ENCODE data around the gene GSTM3. TPM values are rescaled to one million over a fixed set of nuclear protein-coding genes. Genes with fewer than 3 reads are reported as not detected.

Gene GSTM3
- total and polyA plus RNA-seq, 7 experiments from 2014 or later: 1.9 to 130 (median 11.9) TPM

DNA sequence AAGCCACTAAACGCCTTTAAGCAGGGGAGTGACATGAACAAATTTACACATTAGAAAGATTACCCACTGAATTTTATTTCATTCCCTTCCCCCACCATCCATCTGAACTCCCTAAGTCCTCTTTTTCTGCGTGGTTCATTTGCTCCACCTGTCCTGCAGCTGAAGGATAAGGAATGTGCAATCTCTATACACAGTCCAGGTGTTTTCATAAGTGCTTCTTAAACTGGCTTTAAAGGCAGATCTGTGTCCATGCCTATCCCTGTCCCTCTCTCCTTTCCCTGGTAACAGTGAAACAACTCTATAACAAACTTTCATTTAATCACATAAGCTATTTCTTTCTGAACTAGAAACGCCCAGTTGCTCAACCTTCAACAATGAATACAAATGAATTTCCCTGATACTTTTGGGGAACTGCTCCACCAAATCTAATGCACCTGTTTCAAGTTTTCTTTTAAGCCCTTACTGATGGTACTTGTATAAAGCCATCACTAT lies 8.4 kb downstream of the GSTM3 start:
- H3K9me3 Mint-ChIP-seq: no peaks in the 10 kb centered on the region
- H3K27ac ChIP-seq (ENCODE audit: low read depth, low read length): no peak overlapping the region
- no peaks in the 10 kb centered on the region for H3K4me1 Mint-ChIP-seq
- H3K36me3 ChIP-seq (ENCODE audit: control insufficient read depth in 2 of 3, insufficient read depth in 3 of 3, low read length in 3 of 3): peaks cover 0 to 9% (median 0%) of the 10 kb centered on the region in 3 experiments
- H3K27ac Mint-ChIP-seq: no peak overlapping the region
- no peaks in the 10 kb centered on the region for H3K9me3 ChIP-seq (ENCODE audit: control insufficient read depth in 2 of 3, low read length in 3 of 3)
- H3K4me3 ChIP-seq (ENCODE audit: low read length): no peak overlapping the region
- peaks cover 0 to 36% (median 0%) of the 10 kb centered on the region in 5 donors for H3K27me3 Mint-ChIP-seq
- CTCF ChIA-PET: no interaction called here
- no peak overlapping the region for H3K4me3 Mint-ChIP-seq
- H3K27me3 ChIP-seq (ENCODE audit: control insufficient read depth in 2 of 2, insufficient read depth in 2 of 2, low read length in 2 of 2): peaks cover 0 to 3% of the 10 kb centered on the region in 2 donors
- H3K36me3 Mint-ChIP-seq: peaks cover 0 to 12% (median 3%) of the 10 kb centered on the region in 5 donors
- ATAC-seq: no peak
- intact Hi-C loops (cut with micrococcal nuclease): no loop called here
- no peaks in the 10 kb centered on the region for H3K4me1 ChIP-seq (ENCODE audit: control insufficient read depth in 2 of 2, insufficient read depth in 2 of 2, low read length in 2 of 2)
- DNase-seq: no peak
- POLR2A ChIA-PET: no interaction called here

DNA sequence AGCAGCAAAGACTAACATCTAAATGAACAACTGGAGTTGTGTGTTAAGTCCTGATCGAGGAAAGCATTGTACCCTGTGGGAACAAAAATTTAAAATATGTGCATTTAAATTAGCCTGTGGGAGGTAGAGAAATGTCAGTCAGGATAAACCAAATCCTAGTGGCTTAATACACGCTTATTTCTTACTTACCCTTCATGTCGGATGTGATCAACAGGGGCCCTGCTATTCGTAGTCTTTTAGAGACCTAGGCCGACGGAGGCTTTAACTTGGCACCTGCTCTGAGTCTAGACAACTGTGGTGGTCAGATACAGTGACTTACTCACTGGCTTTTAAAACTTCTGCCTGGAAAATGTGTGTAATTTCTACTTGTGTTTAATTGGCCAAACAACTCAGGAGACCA lies 10.2 kb downstream of the GSTM3 start:
- Histone ChIP-seq H3K27me3 (ENCODE audit: control insufficient read depth in 2 of 2, insufficient read depth in 2 of 2, low read length in 2 of 2) (peaks cover 0 to 3% of the 10 kb centered on the region in 2 donors), H3K4me3 (ENCODE audit: low read length) (no peak overlapping the region), H3K27ac (ENCODE audit: low read depth, low read length) (no peak overlapping the region), H3K36me3 (ENCODE audit: control insufficient read depth in 2 of 3, insufficient read depth in 3 of 3, low read length in 3 of 3) (no peaks in the 10 kb centered on the region), H3K9me3 (ENCODE audit: control insufficient read depth in 2 of 3, low read length in 3 of 3) (no peaks in the 10 kb centered on the region), H3K4me1 (ENCODE audit: control insufficient read depth in 2 of 2, insufficient read depth in 2 of 2, low read length in 2 of 2) (no peaks in the 10 kb centered on the region)
- Mint-ChIP-seq H3K27me3 (peaks cover 0 to 40% (median 0%) of the 10 kb centered on the region in 5 donors), H3K36me3 (peaks cover 0 to 12% (median 0%) of the 10 kb centered on the region in 5 donors), H3K4me1 (no peaks in the 10 kb centered on the region), H3K4me3 (no peak overlapping the region), H3K27ac (no peak overlapping the region), H3K9me3 (no peaks in the 10 kb centered on the region)
- POLR2A ChIA-PET: no interaction called here
- intact Hi-C loops (cut with micrococcal nuclease): no loop called here
- DNase-seq: no peak
- ATAC-seq: no peak
- CTCF ChIA-PET: no interaction called here

DNA sequence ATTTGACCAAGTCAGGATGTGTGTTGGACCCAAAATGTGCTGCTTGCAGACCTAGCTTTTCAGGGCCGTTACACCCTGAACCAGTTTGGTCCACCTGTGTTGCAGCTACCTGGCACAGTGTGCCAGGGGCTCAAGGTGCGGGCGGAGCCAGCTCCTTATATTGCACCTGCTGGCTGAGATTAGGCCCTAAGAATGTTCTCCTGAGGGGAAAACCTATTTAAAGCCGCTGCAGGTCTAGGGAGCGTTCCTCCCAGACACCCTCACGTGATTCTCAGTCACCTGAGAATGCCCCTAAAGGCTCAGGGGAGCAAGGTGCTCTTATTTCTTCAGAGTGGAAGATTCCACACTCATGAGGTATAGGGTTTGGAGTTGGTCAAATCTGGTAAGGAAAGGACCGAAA lies 12.0 kb downstream of the GSTM3 start:
- no peaks in the 10 kb centered on the region for H3K36me3 ChIP-seq (ENCODE audit: control insufficient read depth in 2 of 3, insufficient read depth in 3 of 3, low read length in 3 of 3)
- ChIA-PET POLR2A (no interaction called here), CTCF (no interaction called here)
- no peaks in the 10 kb centered on the region for H3K4me1 Mint-ChIP-seq
- peaks cover 0 to 41% (median 0%) of the 10 kb centered on the region in 5 donors for H3K27me3 Mint-ChIP-seq
- ATAC-seq (no peak), DNase-seq (no peak)
- H3K4me1 ChIP-seq (ENCODE audit: control insufficient read depth in 2 of 2, insufficient read depth in 2 of 2, low read length in 2 of 2): no peaks in the 10 kb centered on the region
- H3K4me3 Mint-ChIP-seq: no peak overlapping the region
- H3K36me3 Mint-ChIP-seq: peaks cover 0 to 4% (median 0%) of the 10 kb centered on the region in 5 donors
- H3K4me3 ChIP-seq (ENCODE audit: low read length): no peak overlapping the region
- H3K27ac ChIP-seq (ENCODE audit: low read depth, low read length): no peak overlapping the region
- intact Hi-C loops (cut with micrococcal nuclease): no loop called here
- peaks cover 0 to 3% of the 10 kb centered on the region in 2 donors for H3K27me3 ChIP-seq (ENCODE audit: control insufficient read depth in 2 of 2, insufficient read depth in 2 of 2, low read length in 2 of 2)
- H3K27ac Mint-ChIP-seq: no peak overlapping the region
- no peaks in the 10 kb centered on the region for H3K9me3 Mint-ChIP-seq
- no peaks in the 10 kb centered on the region for H3K9me3 ChIP-seq (ENCODE audit: control insufficient read depth in 2 of 3, low read length in 3 of 3)

DNA sequence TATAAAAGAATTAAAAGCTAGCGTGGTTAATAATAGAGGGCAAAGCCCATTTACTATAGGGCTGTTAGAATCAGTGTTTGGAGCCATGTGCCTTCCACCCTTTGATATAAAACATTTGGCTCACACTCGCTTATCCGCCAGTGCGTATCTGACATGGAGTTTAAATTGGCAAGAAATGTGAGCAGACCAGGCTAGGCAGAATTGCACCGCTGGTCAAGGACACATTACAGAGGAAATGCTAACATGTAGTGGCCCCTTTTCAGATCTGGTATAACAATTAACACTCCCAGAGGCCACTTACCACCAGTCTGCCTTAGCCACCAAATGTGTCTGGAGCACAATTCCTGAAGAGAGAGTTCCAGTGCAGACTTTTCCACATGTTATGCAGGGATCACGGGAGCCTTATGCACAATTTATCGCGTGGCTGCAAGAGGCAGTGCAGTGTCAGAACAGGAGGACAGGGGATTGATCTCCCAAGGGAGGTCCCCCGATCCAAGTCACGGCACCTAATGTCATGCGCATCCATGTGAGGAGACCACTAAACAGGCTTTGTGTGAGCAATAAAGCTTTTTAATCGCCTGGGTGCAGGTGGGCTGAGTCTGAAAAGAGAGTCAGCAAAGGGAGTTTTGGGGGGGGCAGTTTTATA lies 14.0 kb downstream of the GSTM3 start:
- ATAC-seq (no peak), DNase-seq (no peak)
- no peak overlapping the region for H3K27ac Mint-ChIP-seq
- Histone ChIP-seq H3K27me3 (ENCODE audit: control insufficient read depth in 2 of 2, insufficient read depth in 2 of 2, low read length in 2 of 2) (peaks cover 0 to 3% of the 10 kb centered on the region in 2 donors), H3K4me3 (ENCODE audit: low read length) (no peak overlapping the region), H3K4me1 (ENCODE audit: control insufficient read depth in 2 of 2, insufficient read depth in 2 of 2, low read length in 2 of 2) (no peaks in the 10 kb centered on the region), H3K27ac (ENCODE audit: low read depth, low read length) (no peak overlapping the region), H3K9me3 (ENCODE audit: control insufficient read depth in 2 of 3, low read length in 3 of 3) (no peaks in the 10 kb centered on the region), H3K36me3 (ENCODE audit: control insufficient read depth in 2 of 3, insufficient read depth in 3 of 3, low read length in 3 of 3) (no peaks in the 10 kb centered on the region)
- H3K36me3 Mint-ChIP-seq: no peaks in the 10 kb centered on the region
- peak overlapping the region in 1 of 10 donors; percentile 8 for H3K4me3 Mint-ChIP-seq
- CTCF ChIA-PET: no interaction called here
- POLR2A ChIA-PET: no interaction called here
- H3K9me3 Mint-ChIP-seq: no peaks in the 10 kb centered on the region
- H3K27me3 Mint-ChIP-seq: peaks cover 0 to 37% (median 0%) of the 10 kb centered on the region in 5 donors
- intact Hi-C loops (cut with micrococcal nuclease): no loop called here
- no peaks in the 10 kb centered on the region for H3K4me1 Mint-ChIP-seq

DNA sequence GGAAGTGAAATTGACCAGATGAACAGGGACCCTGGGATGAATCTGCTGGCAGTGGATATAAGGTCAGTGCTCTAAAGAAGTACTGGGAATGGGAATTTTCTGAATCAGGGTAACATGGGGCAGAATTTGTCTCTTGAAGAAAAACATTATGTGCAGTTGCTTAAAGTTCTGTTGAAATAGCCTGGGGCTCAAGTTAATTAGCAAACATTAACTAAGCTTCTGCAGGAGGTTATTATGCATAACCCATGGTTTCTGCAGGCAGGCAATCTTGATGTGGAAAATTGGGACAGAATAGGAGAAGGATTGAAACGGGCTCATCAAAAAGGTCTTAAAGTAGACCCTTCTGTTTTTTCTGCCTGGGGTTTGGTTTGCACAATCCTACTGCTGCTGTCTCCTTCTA lies 14.8 kb downstream of the GSTM3 start:
- POLR2A ChIA-PET: no interaction called here
- Histone ChIP-seq H3K36me3 (ENCODE audit: control insufficient read depth in 2 of 3, insufficient read depth in 3 of 3, low read length in 3 of 3) (no peaks in the 10 kb centered on the region), H3K27ac (ENCODE audit: low read depth, low read length) (no peak overlapping the region), H3K4me3 (ENCODE audit: low read length) (no peak overlapping the region), H3K9me3 (ENCODE audit: control insufficient read depth in 2 of 3, low read length in 3 of 3) (no peaks in the 10 kb centered on the region), H3K27me3 (ENCODE audit: control insufficient read depth in 2 of 2, insufficient read depth in 2 of 2, low read length in 2 of 2) (peaks cover 0 to 3% of the 10 kb centered on the region in 2 donors), H3K4me1 (ENCODE audit: control insufficient read depth in 2 of 2, insufficient read depth in 2 of 2, low read length in 2 of 2) (no peaks in the 10 kb centered on the region)
- H3K4me3 Mint-ChIP-seq: no peak overlapping the region
- DNase-seq: no peak
- intact Hi-C loops (cut with micrococcal nuclease): no loop called here
- H3K27me3 Mint-ChIP-seq: peaks cover 0 to 35% (median 0%) of the 10 kb centered on the region in 5 donors
- H3K27ac Mint-ChIP-seq: no peak overlapping the region
- H3K9me3 Mint-ChIP-seq: no peaks in the 10 kb centered on the region
- H3K36me3 Mint-ChIP-seq: no peaks in the 10 kb centered on the region
- CTCF ChIA-PET: no interaction called here
- H3K4me1 Mint-ChIP-seq: no peaks in the 10 kb centered on the region
- no peak for ATAC-seq

DNA sequence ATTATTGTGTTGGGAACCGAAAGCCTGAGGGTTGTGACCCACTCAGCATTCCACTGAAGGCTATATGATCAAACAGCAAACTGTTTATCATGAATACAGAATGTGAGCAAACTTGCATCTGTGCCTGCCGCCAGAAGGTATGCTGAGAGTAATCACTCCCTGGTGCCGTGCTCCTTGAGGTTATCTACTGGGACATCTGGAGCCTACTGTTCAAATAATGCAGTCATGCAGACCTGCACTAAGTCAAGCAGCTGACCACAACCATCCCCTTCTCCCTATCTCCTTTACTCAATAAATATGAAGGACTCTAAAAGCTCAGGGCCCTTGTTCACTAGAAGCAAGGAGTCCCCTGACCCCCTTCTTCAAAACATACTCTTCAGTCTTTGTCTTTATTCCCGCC lies 15.3 kb downstream of the GSTM3 start:
- no peaks in the 10 kb centered on the region for H3K4me1 Mint-ChIP-seq
- no peaks in the 10 kb centered on the region for H3K9me3 Mint-ChIP-seq
- H3K4me3 Mint-ChIP-seq: no peak overlapping the region
- H3K9me3 ChIP-seq (ENCODE audit: control insufficient read depth in 2 of 3, low read length in 3 of 3): no peaks in the 10 kb centered on the region
- H3K4me1 ChIP-seq (ENCODE audit: control insufficient read depth in 2 of 2, insufficient read depth in 2 of 2, low read length in 2 of 2): no peaks in the 10 kb centered on the region
- no peaks in the 10 kb centered on the region for H3K36me3 ChIP-seq (ENCODE audit: control insufficient read depth in 2 of 3, insufficient read depth in 3 of 3, low read length in 3 of 3)
- intact Hi-C loops (cut with micrococcal nuclease): no loop called here
- no peaks in the 10 kb centered on the region for H3K36me3 Mint-ChIP-seq
- ATAC-seq (no peak), DNase-seq (no peak)
- CTCF ChIA-PET: no interaction called here
- no peak overlapping the region for H3K4me3 ChIP-seq (ENCODE audit: low read length)
- H3K27ac ChIP-seq (ENCODE audit: low read depth, low read length): no peak overlapping the region
- no peak overlapping the region for H3K27ac Mint-ChIP-seq
- peaks cover 0 to 33% (median 0%) of the 10 kb centered on the region in 5 donors for H3K27me3 Mint-ChIP-seq
- POLR2A ChIA-PET: no interaction called here
- peaks cover 0 to 3% of the 10 kb centered on the region in 2 donors for H3K27me3 ChIP-seq (ENCODE audit: control insufficient read depth in 2 of 2, insufficient read depth in 2 of 2, low read length in 2 of 2)

DNA sequence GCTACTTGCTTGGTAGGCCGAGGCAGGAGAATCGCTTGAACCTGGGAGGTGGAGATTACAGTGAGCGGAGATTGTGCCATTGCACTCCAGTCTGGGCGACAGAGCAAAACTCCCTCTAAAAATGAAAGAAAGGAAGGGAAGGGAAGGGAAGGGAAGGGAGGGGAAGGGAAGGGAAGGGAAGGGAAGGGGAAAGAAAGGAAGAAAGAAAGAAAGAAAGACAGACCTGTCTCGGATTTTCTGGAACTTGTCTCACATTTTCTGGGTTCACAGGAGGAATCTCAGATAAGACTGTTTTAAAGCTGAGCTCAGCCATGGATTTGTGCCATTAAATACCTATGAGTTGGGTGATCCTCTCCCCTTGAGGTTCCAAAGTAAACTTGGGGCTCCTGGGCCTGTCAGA lies 15.9 kb downstream of the GSTM3 start:
- ChIA-PET POLR2A (no interaction called here), CTCF (no interaction called here)
- H3K4me1 Mint-ChIP-seq: no peaks in the 10 kb centered on the region
- Histone ChIP-seq H3K36me3 (ENCODE audit: control insufficient read depth in 2 of 3, insufficient read depth in 3 of 3, low read length in 3 of 3) (no peaks in the 10 kb centered on the region), H3K4me3 (ENCODE audit: low read length) (no peak overlapping the region), H3K9me3 (ENCODE audit: control insufficient read depth in 2 of 3, low read length in 3 of 3) (no peaks in the 10 kb centered on the region), H3K27ac (ENCODE audit: low read depth, low read length) (no peak overlapping the region), H3K4me1 (ENCODE audit: control insufficient read depth in 2 of 2, insufficient read depth in 2 of 2, low read length in 2 of 2) (no peaks in the 10 kb centered on the region), H3K27me3 (ENCODE audit: control insufficient read depth in 2 of 2, insufficient read depth in 2 of 2, low read length in 2 of 2) (peaks cover 0 to 3% of the 10 kb centered on the region in 2 donors)
- H3K27me3 Mint-ChIP-seq: peaks cover 0 to 28% (median 0%) of the 10 kb centered on the region in 5 donors
- ATAC-seq (no peak), DNase-seq (no peak)
- intact Hi-C loops (cut with micrococcal nuclease): no loop called here
- H3K36me3 Mint-ChIP-seq: no peaks in the 10 kb centered on the region
- H3K9me3 Mint-ChIP-seq: no peaks in the 10 kb centered on the region
- H3K4me3 Mint-ChIP-seq: no peak overlapping the region
- no peak overlapping the region for H3K27ac Mint-ChIP-seq
